Measurements from ENCODE around the gene OGFRL1. TPM values are rescaled to one million over a fixed set of nuclear protein-coding genes. Genes with fewer than 3 reads are reported as not detected.

Gene OGFRL1
- total and polyA plus RNA-seq, 2 experiments from 2014 or later = 41.7 to 83.8 TPM

DNA sequence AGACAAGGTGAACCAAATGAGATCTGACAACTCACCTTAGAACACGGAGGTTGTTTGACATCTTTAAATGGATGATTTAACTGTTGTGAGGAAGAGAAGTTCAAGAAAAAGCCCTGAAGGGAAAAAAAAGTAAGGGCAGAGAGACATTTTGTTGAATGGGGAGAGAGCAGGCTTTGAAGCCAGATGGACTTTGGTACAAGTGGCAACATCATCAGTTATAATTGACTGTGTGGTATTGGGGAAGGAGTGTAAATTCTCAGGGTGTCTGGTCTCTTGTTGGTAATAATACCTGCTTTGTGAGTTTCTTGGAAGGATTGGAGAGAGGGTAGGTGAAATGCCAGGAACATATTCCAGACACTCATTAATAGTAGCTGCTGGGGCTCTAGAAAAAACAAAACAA is 21.6 kb downstream of the OGFRL1 start:
- H3K36me3 ChIP-seq (replicated peaks; ENCODE audit: insufficient read depth, low read depth) = no peaks in the 10 kb centered on the region
- no peaks in the 10 kb centered on the region for H3K9me2 ChIP-seq (replicated peaks; ENCODE audit: insufficient read depth)
- no peak overlapping the region for H3K4me3 ChIP-seq
- no peaks in the 10 kb centered on the region for H3K27me3 ChIP-seq
- TF ChIP-seq, protein P1, sequence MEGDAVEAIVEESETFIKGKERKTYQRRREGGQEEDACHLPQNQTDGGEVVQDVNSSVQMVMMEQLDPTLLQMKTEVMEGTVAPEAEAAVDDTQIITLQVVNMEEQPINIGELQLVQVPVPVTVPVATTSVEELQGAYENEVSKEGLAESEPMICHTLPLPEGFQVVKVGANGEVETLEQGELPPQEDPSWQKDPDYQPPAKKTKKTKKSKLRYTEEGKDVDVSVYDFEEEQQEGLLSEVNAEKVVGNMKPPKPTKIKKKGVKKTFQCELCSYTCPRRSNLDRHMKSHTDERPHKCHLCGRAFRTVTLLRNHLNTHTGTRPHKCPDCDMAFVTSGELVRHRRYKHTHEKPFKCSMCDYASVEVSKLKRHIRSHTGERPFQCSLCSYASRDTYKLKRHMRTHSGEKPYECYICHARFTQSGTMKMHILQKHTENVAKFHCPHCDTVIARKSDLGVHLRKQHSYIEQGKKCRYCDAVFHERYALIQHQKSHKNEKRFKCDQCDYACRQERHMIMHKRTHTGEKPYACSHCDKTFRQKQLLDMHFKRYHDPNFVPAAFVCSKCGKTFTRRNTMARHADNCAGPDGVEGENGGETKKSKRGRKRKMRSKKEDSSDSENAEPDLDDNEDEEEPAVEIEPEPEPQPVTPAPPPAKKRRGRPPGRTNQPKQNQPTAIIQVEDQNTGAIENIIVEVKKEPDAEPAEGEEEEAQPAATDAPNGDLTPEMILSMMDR (IDR thresholded peaks at IDR 0.05; ENCODE audit: poor library complexity) = no peak
- TF ChIP-seq EZH2 (IDR thresholded peaks at IDR 0.05; ENCODE audit: borderline replicate concordance) = no peak
- no peak for TF ChIP-seq EZH2phosphoT487 (IDR thresholded peaks at IDR 0.05; ENCODE audit: low read depth, severe bottlenecking, unreplicated experiment)
- 44% methylated on average over 1 of the region's 1 CpG for WGBS (ENCODE audit: low lambda C conversion rate, missing lambda C conversion rate)
- H3K79me2 ChIP-seq = no peaks in the 10 kb centered on the region
- H3K4me1 ChIP-seq (ENCODE audit: insufficient read depth) = no peaks in the 10 kb centered on the region
- no peaks in the 10 kb centered on the region for H3K9me3 ChIP-seq (ENCODE audit: low read depth)
- H3K4me2 ChIP-seq = no peak overlapping the region
- H2AFZ ChIP-seq = no peak overlapping the region
- no peak overlapping the region for H3K27ac ChIP-seq
- no peak for DNase-seq (ENCODE audit: low spot score)
- H4K20me1 ChIP-seq (ENCODE audit: insufficient read depth, poor library complexity, severe bottlenecking) = no peaks in the 10 kb centered on the region

- 61% methylated on average over 1 of the region's 1 CpG for WGBS (ENCODE audit: low lambda C conversion rate, missing lambda C conversion rate)
- TF ChIP-seq EZH2phosphoT487 (IDR thresholded peaks at IDR 0.05; ENCODE audit: low read depth, severe bottlenecking, unreplicated experiment) = no peak
- TF ChIP-seq, protein P1 (IDR thresholded peaks at IDR 0.05; ENCODE audit: poor library complexity) = no peak
- TF ChIP-seq EZH2 (IDR thresholded peaks at IDR 0.05; ENCODE audit: borderline replicate concordance) = no peak
- H3K4me2 ChIP-seq = no peak overlapping the region
- DNase-seq (ENCODE audit: low spot score) = no peak
- no peaks in the 10 kb centered on the region for H3K27me3 ChIP-seq
- H3K36me3 ChIP-seq (replicated peaks; ENCODE audit: insufficient read depth, low read depth) = no peaks in the 10 kb centered on the region
- H4K20me1 ChIP-seq (ENCODE audit: insufficient read depth, poor library complexity, severe bottlenecking) = no peaks in the 10 kb centered on the region
- no peaks in the 10 kb centered on the region for H3K4me1 ChIP-seq (ENCODE audit: insufficient read depth)
- no peaks in the 10 kb centered on the region for H3K79me2 ChIP-seq
- no peak overlapping the region for H3K4me3 ChIP-seq
- H3K27ac ChIP-seq = no peak overlapping the region
- no peaks in the 10 kb centered on the region for H3K9me2 ChIP-seq (replicated peaks; ENCODE audit: insufficient read depth)
- H2AFZ ChIP-seq = no peak overlapping the region
- H3K9me3 ChIP-seq (ENCODE audit: low read depth) = no peaks in the 10 kb centered on the region
Observed at GRCh38 chr6:71312089-71312488, 23.5 kb downstream of the OGFRL1 start.

- no peak for DNase-seq (ENCODE audit: low spot score)
- TF ChIP-seq, protein P1 (IDR thresholded peaks at IDR 0.05; ENCODE audit: poor library complexity) = no peak
- TF ChIP-seq EZH2 (IDR thresholded peaks at IDR 0.05; ENCODE audit: borderline replicate concordance) (no peak), EZH2phosphoT487 (IDR thresholded peaks at IDR 0.05; ENCODE audit: low read depth, severe bottlenecking, unreplicated experiment) (no peak)
- Histone ChIP-seq H3K4me2 (no peak overlapping the region), H3K4me3 (no peak overlapping the region), H4K20me1 (ENCODE audit: insufficient read depth, poor library complexity, severe bottlenecking) (no peaks in the 10 kb centered on the region), H3K9me2 (replicated peaks; ENCODE audit: insufficient read depth) (no peaks in the 10 kb centered on the region), H3K27me3 (no peaks in the 10 kb centered on the region), H2AFZ (no peak overlapping the region), H3K4me1 (ENCODE audit: insufficient read depth) (no peaks in the 10 kb centered on the region), H3K27ac (no peak overlapping the region), H3K79me2 (no peaks in the 10 kb centered on the region), H3K36me3 (replicated peaks; ENCODE audit: insufficient read depth, low read depth) (no peaks in the 10 kb centered on the region), H3K9me3 (ENCODE audit: low read depth) (no peaks in the 10 kb centered on the region)
Observed at GRCh38 chr6:71317441-71317840, 28.8 kb downstream of the OGFRL1 start.

GRCh38 chr6:71320041-71320440 is 31.4 kb downstream of the OGFRL1 start:
- no peak for DNase-seq (ENCODE audit: low spot score)
- no peak overlapping the region for H3K4me2 ChIP-seq
- no peak for TF ChIP-seq EZH2 (IDR thresholded peaks at IDR 0.05; ENCODE audit: borderline replicate concordance)
- TF ChIP-seq EZH2phosphoT487 (IDR thresholded peaks at IDR 0.05; ENCODE audit: low read depth, severe bottlenecking, unreplicated experiment) = no peak
- TF ChIP-seq, protein P1 (IDR thresholded peaks at IDR 0.05; ENCODE audit: poor library complexity) = no peak
- no peaks in the 10 kb centered on the region for H3K36me3 ChIP-seq (replicated peaks; ENCODE audit: insufficient read depth, low read depth)
- no peaks in the 10 kb centered on the region for H3K4me1 ChIP-seq (ENCODE audit: insufficient read depth)
- H4K20me1 ChIP-seq (ENCODE audit: insufficient read depth, poor library complexity, severe bottlenecking) = no peaks in the 10 kb centered on the region
- H3K9me2 ChIP-seq (replicated peaks; ENCODE audit: insufficient read depth) = no peaks in the 10 kb centered on the region
- no peaks in the 10 kb centered on the region for H3K27me3 ChIP-seq
- no peak overlapping the region for H3K4me3 ChIP-seq
- no peaks in the 10 kb centered on the region for H3K9me3 ChIP-seq (ENCODE audit: low read depth)
- H3K27ac ChIP-seq = no peak overlapping the region
- H3K79me2 ChIP-seq = no peaks in the 10 kb centered on the region
- no peak overlapping the region for H2AFZ ChIP-seq
- 90% methylated on average over 2 of the region's 2 CpGs for WGBS (ENCODE audit: low lambda C conversion rate, missing lambda C conversion rate)

Data from hepatocyte (in vitro differentiated cells).